HL-60/S4 (cell line): ENCODE measurements around the gene LRRC15.

Experiments
- in situ Hi-C: fragments of 300-500 bp; cut with MboI; formaldehyde crosslinking; loops from 2 replicates; pipeline ENCODE4 v1.14.3; 2022; ENCODE audit warnings: low sequenced_read_pairs

Gene LRRC15

GRCh38 chr3:194365526-194365925 is 4.0 kb downstream of the LRRC15 start:
- in situ Hi-C loops: no loop called here

GRCh38 chr3:194364652-194365434 is 4.7 kb downstream of the LRRC15 start:
- in situ Hi-C loops: no loop called here

- in situ Hi-C loops: no loop called here
These were observed 5.3 kb downstream of the LRRC15 start for GRCh38 chr3:194364314-194364651.

- in situ Hi-C loops: no loop called here
These were observed 9.0 kb downstream of the LRRC15 start for GRCh38 chr3:194360568-194360967.

GRCh38 chr3:194357681-194358080 is 11.9 kb downstream of the LRRC15 start:
- in situ Hi-C loops: no loop called here

GRCh38 chr3:194355379-194355778 is 14.2 kb downstream of the LRRC15 start:
- in situ Hi-C loops: no loop called here

GRCh38 chr3:194354315-194354714 is 15.2 kb downstream of the LRRC15 start:
- in situ Hi-C loops: no loop called here

- in situ Hi-C loops: no loop called here
These were observed 16.8 kb downstream of the LRRC15 start for GRCh38 chr3:194352667-194353246.

- in situ Hi-C loops: no loop called here
These were observed 17.5 kb downstream of the LRRC15 start for GRCh38 chr3:194351952-194352536.

GRCh38 chr3:194351080-194351672 is 18.4 kb downstream of the LRRC15 start, which contains the start of gene CPN2:
CPN2 (minus strand) TSS chr3:194351328; CDS start chr3:194342702, 8,626 bp downstream.
- in situ Hi-C loops: no loop called here

- in situ Hi-C loops: no loop called here
These were observed 18.8 kb downstream of the LRRC15 start for GRCh38 chr3:194350726-194351071.

- in situ Hi-C loops: loop anchor here (25.0 kb wide), 1 partner anchor 914 kb away; the partner anchor contains the start of gene XXYLT1
These were observed 21.2 kb downstream of the LRRC15 start for GRCh38 chr3:194348354-194348753.

GRCh38 chr3:194346621-194347020 is 22.9 kb downstream of the LRRC15 start:
- in situ Hi-C loops: loop anchor here (25.0 kb wide), 1 partner anchor 916 kb away; the partner anchor contains the start of gene XXYLT1

- in situ Hi-C loops: loop anchor here (25.0 kb wide), 1 partner anchor 916 kb away; the partner anchor contains the start of gene XXYLT1
These were observed 23.5 kb downstream of the LRRC15 start for GRCh38 chr3:194346035-194346434.

GRCh38 chr3:194344012-194344411 is 25.5 kb downstream of the LRRC15 start:
- in situ Hi-C loops: loop anchor here (25.0 kb wide), 1 partner anchor 918 kb away; the partner anchor contains the start of gene XXYLT1

GRCh38 chr3:194343561-194343893 is 26.0 kb downstream of the LRRC15 start:
- in situ Hi-C loops: loop anchor here (25.0 kb wide), 1 partner anchor 919 kb away; the partner anchor contains the start of gene XXYLT1

GRCh38 chr3:194342861-194343560 is 26.5 kb downstream of the LRRC15 start:
- in situ Hi-C loops: loop anchor here (25.0 kb wide), 1 partner anchor 919 kb away; the partner anchor contains the start of gene XXYLT1

- in situ Hi-C loops: loop anchor here (25.0 kb wide), 1 partner anchor 921 kb away; the partner anchor contains the start of gene XXYLT1
These were observed 28.7 kb downstream of the LRRC15 start for GRCh38 chr3:194340757-194341400.

- in situ Hi-C loops: loop anchor here (10.0 to 25.0 kb wide), 2 partner anchors 65 to 922 kb away; partner anchors contain the start of gene XXYLT1
These were observed 29.7 kb downstream of the LRRC15 start for GRCh38 chr3:194339840-194340239.

- in situ Hi-C loops: loop anchor here (10.0 to 25.0 kb wide), 2 partner anchors 65 to 923 kb away; partner anchors contain the start of gene XXYLT1
These were observed 30.2 kb downstream of the LRRC15 start for GRCh38 chr3:194339356-194339755.
